ENCODE results near the gene NPAS2. TPM values are rescaled to one million over a fixed set of nuclear protein-coding genes. Genes with fewer than 3 reads are reported as not detected.

Gene NPAS2
- total and polyA plus RNA-seq, 2 experiments from 2014 or later = 0.55 to 0.89 TPM

- no peaks in the 10 kb centered on the region for H3K9me3 ChIP-seq (ENCODE audit: low read depth)
- no peaks in the 10 kb centered on the region for H3K36me3 ChIP-seq
- H3K27ac ChIP-seq = no peak overlapping the region
Measured at GRCh38 chr2:100972452-100972851, 152.5 kb downstream of the NPAS2 start.

GRCh38 chr2:100974712-100975520, 155.0 kb downstream of the NPAS2 start:
- no peaks in the 10 kb centered on the region for H3K4me1 ChIP-seq (ENCODE audit: low read depth)
- no peak overlapping the region for H3K27ac ChIP-seq
- DNase-seq (ENCODE audit: low read depth in 1 of 2, low spot score in 1 of 2) = peak in 1 of 2 donors; percentile 19
- no peaks in the 10 kb centered on the region for H3K9me3 ChIP-seq (ENCODE audit: low read depth)
- no peak for TF ChIP-seq CTCF (IDR thresholded peaks at IDR 0.05; ENCODE audit: low read depth, low read length)
- no peak overlapping the region for H3K4me3 ChIP-seq
- no peaks in the 10 kb centered on the region for H3K27me3 ChIP-seq
- H3K36me3 ChIP-seq = no peaks in the 10 kb centered on the region

More at GRCh38 chr2:100972452-100972851, 152.5 kb downstream of the NPAS2 start:
- no peak for DNase-seq (ENCODE audit: low read depth in 1 of 2, low spot score in 1 of 2)
- no peak for TF ChIP-seq CTCF (IDR thresholded peaks at IDR 0.05; ENCODE audit: low read depth, low read length)
- no peak overlapping the region for H3K4me3 ChIP-seq
- no peaks in the 10 kb centered on the region for H3K27me3 ChIP-seq
- no peaks in the 10 kb centered on the region for H3K4me1 ChIP-seq (ENCODE audit: low read depth)

GRCh38 chr2:100975521-100975785, 155.5 kb downstream of the NPAS2 start:
- no peaks in the 10 kb centered on the region for H3K4me1 ChIP-seq (ENCODE audit: low read depth)
- H3K27me3 ChIP-seq = no peaks in the 10 kb centered on the region
- H3K4me3 ChIP-seq = no peak overlapping the region
- H3K27ac ChIP-seq = no peak overlapping the region
- no peaks in the 10 kb centered on the region for H3K36me3 ChIP-seq
- no peaks in the 10 kb centered on the region for H3K9me3 ChIP-seq (ENCODE audit: low read depth)
- no peak for TF ChIP-seq CTCF (IDR thresholded peaks at IDR 0.05; ENCODE audit: low read depth, low read length)
- no peak for DNase-seq (ENCODE audit: low read depth in 1 of 2, low spot score in 1 of 2)

- DNase-seq (ENCODE audit: low read depth in 1 of 2, low spot score in 1 of 2) = no peak
- H3K27me3 ChIP-seq = no peaks in the 10 kb centered on the region
- no peak overlapping the region for H3K27ac ChIP-seq
- no peaks in the 10 kb centered on the region for H3K9me3 ChIP-seq (ENCODE audit: low read depth)
- no peaks in the 10 kb centered on the region for H3K4me1 ChIP-seq (ENCODE audit: low read depth)
- TF ChIP-seq CTCF (IDR thresholded peaks at IDR 0.05; ENCODE audit: low read depth, low read length) = no peak
- no peak overlapping the region for H3K4me3 ChIP-seq
- H3K36me3 ChIP-seq = no peaks in the 10 kb centered on the region
Measured at GRCh38 chr2:100976061-100976460, 156.1 kb downstream of the NPAS2 start.

- no peak overlapping the region for H3K27ac ChIP-seq
- H3K9me3 ChIP-seq (ENCODE audit: low read depth) = no peaks in the 10 kb centered on the region
- no peak overlapping the region for H3K4me3 ChIP-seq
- H3K4me1 ChIP-seq (ENCODE audit: low read depth) = no peaks in the 10 kb centered on the region
- H3K27me3 ChIP-seq = no peaks in the 10 kb centered on the region
- H3K36me3 ChIP-seq = no peaks in the 10 kb centered on the region
- no peak for TF ChIP-seq CTCF (IDR thresholded peaks at IDR 0.05; ENCODE audit: low read depth, low read length)
- peak in 1 of 2 donors; percentile 11 for DNase-seq (ENCODE audit: low read depth in 1 of 2, low spot score in 1 of 2)
Measured at GRCh38 chr2:100976645-100977391, 156.9 kb downstream of the NPAS2 start.

Measured in cardiac muscle cell (in vitro differentiated cells and primary cell).